GM18907 (cell line): ENCODE measurements around the gene BRINP2.
"Not testable (repeated sequence)": the region's sequence is repeated elsewhere in the genome, so short reads cannot be mapped to it uniquely, and the experiment has no call there.

ENCODE experiments used
- ATAC-seq: cut with Tn5 transposase; IDR thresholded peaks from one replicate; pipeline ENCODE4 v1.9.1; 2021; ENCODE audit warnings: mild to moderate bottlenecking, moderate library complexity; ENCODE audit not compliant: unreplicated experiment

BRINP2 gene

DNA sequence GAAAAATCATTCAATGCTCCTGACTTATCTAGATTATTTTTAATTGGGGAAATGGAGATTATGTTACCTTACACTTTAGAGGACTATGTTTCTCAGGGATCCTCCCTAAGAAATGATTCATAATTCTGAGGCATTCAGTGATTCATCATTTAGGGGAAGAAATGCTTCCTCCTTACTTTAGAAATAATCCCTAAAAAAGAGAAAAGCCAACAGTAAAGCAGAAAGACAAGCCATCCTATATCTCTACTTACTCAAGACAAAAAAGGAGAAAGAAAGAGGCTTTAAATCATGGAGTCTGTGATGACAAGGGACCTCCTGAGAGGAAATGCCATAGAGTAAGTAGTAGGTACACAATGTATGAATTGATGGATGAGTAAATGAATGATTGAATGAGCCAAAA is 137.0 kb downstream of the BRINP2 start:
- ATAC-seq: no peak

DNA sequence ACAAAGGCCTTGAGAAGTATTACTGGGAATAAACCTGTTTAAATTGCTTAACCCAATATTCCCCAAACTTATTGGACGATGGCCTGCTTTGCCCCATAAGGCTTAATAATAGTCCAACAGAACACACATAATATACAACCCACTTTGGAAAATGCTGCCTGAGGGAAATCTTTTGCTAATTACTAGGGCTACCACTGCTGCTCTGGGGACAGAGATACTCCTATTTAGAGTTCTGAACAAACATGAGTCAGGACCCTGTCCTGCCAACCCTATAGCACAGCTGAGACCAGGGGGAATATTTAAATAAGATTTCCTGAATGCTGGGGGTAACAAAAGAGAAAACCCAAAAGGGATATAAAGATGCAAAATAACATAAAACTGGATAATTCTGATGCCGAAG is 139.1 kb downstream of the BRINP2 start:
- no peak for ATAC-seq

DNA sequence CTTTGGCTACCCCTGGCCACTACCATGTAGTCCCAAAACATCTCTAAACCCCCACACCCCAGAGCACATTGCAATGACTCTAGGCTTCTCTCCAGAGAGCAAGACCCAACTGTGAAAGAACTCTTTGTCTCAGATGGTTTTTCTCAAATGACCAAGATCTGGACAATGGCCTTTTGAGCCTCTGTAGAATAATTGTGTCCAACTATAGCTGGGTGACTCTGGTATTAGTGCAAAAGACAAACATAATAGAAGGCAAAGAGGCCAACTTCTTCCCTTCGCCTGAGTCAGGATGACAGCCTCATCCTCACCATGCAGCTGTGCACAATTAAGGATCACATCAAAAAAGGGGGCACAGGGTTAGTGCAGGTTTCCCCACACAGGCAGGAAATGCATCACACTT is 139.6 kb downstream of the BRINP2 start:
- no peak for ATAC-seq

DNA sequence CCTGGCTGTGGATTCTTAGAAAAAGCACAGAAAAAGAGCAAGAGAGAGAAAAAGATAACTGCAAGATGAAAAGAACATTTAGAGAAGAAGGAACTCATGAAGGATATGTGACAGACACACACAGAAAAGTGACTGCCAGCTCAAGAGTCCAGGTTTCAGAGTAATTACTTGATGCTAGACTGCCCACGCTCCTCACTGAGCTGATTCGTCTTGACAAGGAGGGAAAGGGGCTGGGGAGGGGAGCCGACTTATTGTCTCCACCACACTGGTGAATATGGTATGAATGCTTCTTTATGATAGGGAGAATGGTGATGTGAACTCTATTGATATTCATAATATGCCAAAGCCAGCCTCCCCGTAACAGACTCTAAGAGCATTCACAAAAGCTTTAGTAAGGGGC is 140.4 kb downstream of the BRINP2 start:
- no peak for ATAC-seq

DNA sequence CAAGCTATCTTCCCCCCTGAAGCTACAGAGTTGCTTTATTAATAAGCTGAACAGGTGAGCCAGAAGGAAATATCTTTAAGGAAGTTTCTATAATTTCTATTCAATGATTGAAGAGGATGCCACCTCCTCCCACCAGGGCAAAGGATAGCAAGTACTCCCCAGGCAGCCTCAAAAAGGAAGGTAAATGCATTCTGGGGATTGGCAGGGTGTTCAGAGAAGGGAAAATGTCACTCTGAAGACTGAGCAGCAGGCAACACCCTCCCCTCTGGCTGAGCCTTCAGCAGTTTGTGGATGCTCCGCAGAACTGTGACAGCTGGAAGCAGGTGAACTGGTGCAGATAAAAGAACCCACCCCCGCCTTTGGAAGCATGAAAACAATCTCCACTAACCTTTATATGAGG is 140.8 kb downstream of the BRINP2 start:
- no peak for ATAC-seq

DNA sequence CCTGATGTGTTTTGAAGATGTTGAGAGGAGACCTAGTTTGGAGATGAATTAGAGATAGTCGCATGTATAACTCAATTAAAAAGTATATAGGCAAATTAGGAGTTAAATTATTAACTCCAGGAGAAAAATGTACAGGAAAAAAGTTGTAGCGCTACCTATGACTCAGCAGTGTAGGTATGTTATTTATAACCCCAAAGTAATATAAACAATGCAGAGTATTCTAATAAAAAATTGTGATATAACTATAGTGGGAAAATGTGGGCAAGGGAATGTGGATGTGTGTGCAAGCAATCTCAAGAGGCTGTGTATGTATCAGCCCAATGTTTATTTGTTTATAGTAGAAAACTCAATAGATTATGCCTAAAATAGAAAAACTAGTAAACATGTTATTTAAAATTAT is 144.5 kb downstream of the BRINP2 start:
- ATAC-seq: no peak

DNA sequence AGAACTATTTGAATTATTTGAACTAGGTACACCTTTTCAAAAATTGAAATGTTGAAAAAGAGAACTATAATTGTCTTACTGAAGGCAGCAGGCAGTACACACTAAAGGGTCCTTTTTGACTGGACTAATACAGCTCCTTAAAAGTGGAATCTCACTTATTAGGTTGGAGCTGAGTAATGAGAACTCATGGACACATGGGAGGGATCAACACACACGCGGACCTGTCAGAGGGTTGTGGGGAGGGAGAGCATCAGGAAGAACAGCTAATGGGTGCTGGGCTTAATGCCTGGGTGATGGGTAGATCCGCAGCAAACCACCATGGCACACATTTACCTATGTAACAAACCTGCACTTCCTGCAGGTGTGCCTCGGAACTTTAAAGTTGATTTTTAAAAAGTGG is 145.0 kb downstream of the BRINP2 start:
- ATAC-seq: no peak

DNA sequence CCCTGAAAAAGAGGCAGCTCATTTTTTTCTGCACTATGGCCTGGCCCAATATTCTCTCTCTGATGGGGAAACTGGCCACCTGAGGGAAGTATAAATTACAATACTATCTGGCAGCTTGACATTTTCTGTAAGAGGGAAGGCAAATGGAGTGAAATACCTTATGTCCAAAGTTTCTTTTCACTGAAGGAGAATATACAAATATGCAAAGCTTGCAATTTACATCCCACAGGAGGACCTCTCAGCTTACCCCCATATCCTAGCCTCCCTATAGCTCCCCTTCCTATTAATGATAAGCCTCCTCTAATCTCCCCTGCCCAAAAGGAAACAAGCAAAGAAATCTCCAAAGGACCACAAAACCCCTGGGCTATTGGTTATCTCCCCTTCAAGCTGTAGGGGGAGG is 150.7 kb downstream of the BRINP2 start:
- not testable (repeated sequence) for ATAC-seq

DNA sequence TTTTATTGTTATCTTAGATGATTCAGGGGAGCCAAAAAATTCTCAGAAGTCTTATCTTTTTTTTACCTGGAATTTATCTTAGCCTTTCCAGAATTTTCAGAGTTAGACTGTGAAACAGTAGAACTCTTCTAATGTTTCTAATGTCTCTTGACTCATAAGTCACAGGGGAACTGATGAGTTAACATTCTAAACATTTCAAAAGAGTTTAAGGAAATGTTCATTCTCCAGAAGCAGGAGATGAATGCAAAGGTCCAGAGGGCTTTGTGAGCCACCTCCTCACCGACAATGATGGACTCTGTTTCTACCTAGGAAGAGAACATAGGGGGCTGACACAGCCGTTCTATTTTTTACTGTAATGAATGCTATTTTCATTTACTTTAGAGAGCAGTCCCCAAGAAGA is 157.5 kb downstream of the BRINP2 start:
- no peak for ATAC-seq

DNA sequence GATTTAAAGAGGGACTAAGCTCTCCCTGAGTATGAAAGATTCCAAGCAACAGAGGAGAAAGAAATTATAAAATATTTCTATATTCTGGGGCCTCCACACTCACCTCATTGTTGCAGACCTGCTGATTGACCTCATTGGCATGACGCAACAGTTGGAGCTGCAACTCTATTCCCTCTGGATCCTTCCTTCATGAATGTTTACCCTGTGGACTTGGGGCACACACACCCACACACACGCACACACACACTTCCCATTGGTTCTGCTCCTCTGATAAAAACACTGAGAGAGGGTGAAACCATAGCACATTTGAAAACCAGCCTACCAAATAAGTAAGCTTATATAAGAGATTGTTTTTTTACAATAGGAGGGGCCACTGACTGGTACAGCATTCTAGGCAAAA is 159.1 kb downstream of the BRINP2 start:
- no peak for ATAC-seq
